HL-60/S4 treated with phorbol 12-myristate 13-acetate at 8.2 ng/mL for 4 days and 3 days (cell line): ENCODE data around the gene LAT.
"Not testable (repeated sequence)": the region's sequence is repeated elsewhere in the genome, so short reads cannot be mapped to it uniquely, and the experiment has no call there.

Experiments used
- in situ Hi-C: fragments of 300-500 bp; cut with MboI; formaldehyde crosslinking; loops from 2 replicates; pipeline ENCODE4 v1.15.0; 2022; ENCODE audit warnings: low sequenced_read_pairs

The LAT gene

GRCh38 chr16:28977703-28978662 is 6.9 kb upstream of the LAT start:
- in situ Hi-C loops: no loop called here

GRCh38 chr16:28980330-28980729 is 4.5 kb upstream of the LAT start:
- in situ Hi-C loops: not testable (repeated sequence)

GRCh38 chr16:28980929-28981328 is 3.9 kb upstream of the LAT start:
- in situ Hi-C loops: no loop called here

- in situ Hi-C loops: no loop called here
Measured at GRCh38 chr16:28981517-28981916, 3.3 kb upstream of the LAT start.

- in situ Hi-C loops: no loop called here
Measured at GRCh38 chr16:28982418-28982817, 2.4 kb upstream of the LAT start.

- in situ Hi-C loops: no loop called here
Measured at GRCh38 chr16:28982949-28983348, 1.9 kb upstream of the LAT start.

- in situ Hi-C loops: no loop called here
Measured at GRCh38 chr16:28983644-28984043, 1.2 kb upstream of the LAT start.

GRCh38 chr16:28984091-28984490 is 761 bp upstream of the LAT start:
- in situ Hi-C loops: no loop called here

- in situ Hi-C loops: no loop called here
Measured at GRCh38 chr16:28985211-28986041, 574 bp downstream of the LAT start.

GRCh38 chr16:28986046-28986445 is 1.2 kb downstream of the LAT start:
- in situ Hi-C loops: no loop called here

GRCh38 chr16:28986492-28986891 is 1.6 kb downstream of the LAT start:
- in situ Hi-C loops: no loop called here

- in situ Hi-C loops: no loop called here
Measured at GRCh38 chr16:28987170-28987853, 2.5 kb downstream of the LAT start.

GRCh38 chr16:28989363-28989762 is 4.5 kb downstream of the LAT start:
- in situ Hi-C loops: no loop called here

GRCh38 chr16:28990375-28991040 is 5.7 kb downstream of the LAT start:
- in situ Hi-C loops: no loop called here

GRCh38 chr16:28991687-28992086 is 6.8 kb downstream of the LAT start:
- in situ Hi-C loops: no loop called here

- in situ Hi-C loops: no loop called here
Measured at GRCh38 chr16:28992496-28992895, 7.6 kb downstream of the LAT start.

- in situ Hi-C loops: no loop called here
Measured at GRCh38 chr16:28998837-28999236, 14.0 kb downstream of the LAT start.

- in situ Hi-C loops: no loop called here
Measured at GRCh38 chr16:28999577-28999976, 14.7 kb downstream of the LAT start.

GRCh38 chr16:29000019-29000418 is 15.2 kb downstream of the LAT start:
- in situ Hi-C loops: no loop called here

GRCh38 chr16:29004496-29005139 is 19.8 kb downstream of the LAT start:
- in situ Hi-C loops: not testable (repeated sequence)
